Activated CD8-positive, alpha-beta T cell treated with anti-CD3 and anti-CD28 coated beads for 36 hours (primary cell): ENCODE results near the gene NFKBIA. TPM values are rescaled to one million over a fixed set of nuclear protein-coding genes. Genes with fewer than 3 reads are reported as not detected.
"Not testable (repeated sequence)": the region's sequence is repeated elsewhere in the genome, so short reads cannot be mapped to it uniquely, and the experiment has no call there.

Source experiments
- ATAC-seq: fragments of 200-7000 bp; cut with Tn5 transposase; one replicate; pipeline ENCODE4 v1.10.0; 2021; ENCODE audit warnings: mild to moderate bottlenecking, moderate library complexity
- CTCF ChIA-PET: fragments of 350-600 bp; sonication (Branson Sonifier 250); formaldehyde crosslinking; loops from one replicate; lab custom pipeline; 2021; ENCODE audit warnings: antibody characterized with exemption; lab: Charles Lee
- POLR2A ChIA-PET: fragments of 350-600 bp; sonication (Branson Sonifier 250); formaldehyde crosslinking; loops from one replicate; lab custom pipeline; 2021; ENCODE audit warnings: antibody characterized with exemption; lab: Charles Lee
- DNase-seq: peaks from one replicate; pipeline ENCODE4 v3.0.0-alpha.2; 2020
- H3K27ac Mint-ChIP-seq: one replicate; pipeline ENCODE4 v1.8.0; 2021; ENCODE audit warnings: mild to moderate bottlenecking, mixed read lengths
- H3K27me3 Mint-ChIP-seq: one replicate; pipeline ENCODE4 v1.8.0; 2021; ENCODE audit warnings: mixed read lengths
- H3K36me3 Mint-ChIP-seq: one replicate; pipeline ENCODE4 v1.8.0; 2021; ENCODE audit warnings: low read depth, mixed read lengths
- H3K4me1 Mint-ChIP-seq: one replicate; pipeline ENCODE4 v1.8.0; 2021; ENCODE audit warnings: low read depth, mixed read lengths
- H3K4me3 Mint-ChIP-seq: one replicate; pipeline ENCODE4 v1.8.0; 2021; ENCODE audit warnings: mild to moderate bottlenecking, moderate library complexity, mixed read lengths
- H3K9me3 Mint-ChIP-seq: one replicate; pipeline ENCODE4 v1.8.0; 2021; ENCODE audit warnings: mixed read lengths
- intact Hi-C: fragments of 100-400 bp; cut with micrococcal nuclease; formaldehyde crosslinking; loops from one replicate; pipeline ENCODE4 v1.10.0; 2022
- total RNA-seq, 2 experiments: library from RNA; stranded (reverse); gene quantifications; one replicate each; pipeline ENCODE4 v1.2.3, GENCODE V29; 2021
- TF ChIP-seq, protein P1 (sequence below): fragments of 200-600 bp; IDR thresholded peaks from one replicate; pipeline ENCODE4 v1.8.0; 2022; ENCODE audit warnings: antibody characterized with exemption, mild to moderate bottlenecking

Gene NFKBIA
- total RNA-seq, 2 experiments from 2014 or later, result 218 to 227 TPM

DNA sequence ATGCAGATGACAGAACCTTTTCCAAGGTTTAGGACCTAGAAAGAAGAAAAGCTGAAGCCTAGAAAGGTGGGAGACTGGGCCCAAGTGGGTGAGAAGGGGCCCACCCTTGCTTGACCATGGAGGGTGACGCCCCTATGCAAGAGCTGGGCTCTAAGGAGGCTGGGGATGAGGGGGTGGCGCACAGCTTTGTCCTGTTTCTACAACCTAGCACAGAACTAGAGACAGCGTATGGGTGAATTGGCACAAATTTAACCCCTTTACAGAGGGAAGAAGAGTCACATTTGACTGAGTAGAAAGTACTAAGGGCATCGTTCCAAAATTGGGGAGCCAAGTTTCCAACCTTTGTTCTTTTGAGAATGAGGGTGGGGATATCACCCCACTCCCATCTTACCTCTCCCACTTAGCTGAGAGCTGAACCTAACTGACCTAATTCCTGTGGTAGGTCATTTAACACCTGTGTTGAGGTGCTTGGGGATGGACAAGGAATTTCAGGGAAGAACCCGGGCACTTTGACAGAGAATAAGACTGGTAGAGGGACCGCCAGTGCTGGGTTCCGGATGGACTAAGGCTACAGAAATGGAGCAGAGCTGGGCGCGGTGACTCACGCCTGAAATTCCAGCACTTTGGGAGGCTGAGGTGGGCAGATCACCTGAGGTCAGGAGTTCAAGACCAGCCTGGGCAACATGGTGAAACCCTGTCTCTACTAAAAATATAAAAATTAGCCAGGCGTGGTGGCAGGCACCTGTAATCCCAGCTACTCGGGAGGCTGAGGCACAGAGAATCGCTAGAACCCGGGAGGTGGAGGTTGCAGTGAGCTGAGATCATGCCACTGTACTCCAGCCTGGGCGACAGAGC, 5.2 kb downstream of the NFKBIA start:
- ATAC-seq, result no peak
- Mint-ChIP-seq H3K27ac (peak overlapping the region; percentile 9), H3K4me1 (peaks cover 33% of the 10 kb centered on the region), H3K27me3 (no peaks in the 10 kb centered on the region), H3K4me3 (no peak overlapping the region), H3K36me3 (peaks cover 44% of the 10 kb centered on the region), H3K9me3 (no peaks in the 10 kb centered on the region)
- ChIA-PET POLR2A (interaction anchor here (0.6 to 8.4 kb wide), 13 partner anchors 12 to 110 kb away, joined by 3 to 222 read pairs (median 3); partner anchors contain the start of gene PSMA6), CTCF (interaction anchor here (1.0 to 7.1 kb wide), 3 partner anchors 16 to 67 kb away, joined by 3 to 88 read pairs (median 4); no protein-coding TSS in a partner anchor)
- intact Hi-C loops, result no loop called here
- no peak for DNase-seq
- TF ChIP-seq, protein P1, sequence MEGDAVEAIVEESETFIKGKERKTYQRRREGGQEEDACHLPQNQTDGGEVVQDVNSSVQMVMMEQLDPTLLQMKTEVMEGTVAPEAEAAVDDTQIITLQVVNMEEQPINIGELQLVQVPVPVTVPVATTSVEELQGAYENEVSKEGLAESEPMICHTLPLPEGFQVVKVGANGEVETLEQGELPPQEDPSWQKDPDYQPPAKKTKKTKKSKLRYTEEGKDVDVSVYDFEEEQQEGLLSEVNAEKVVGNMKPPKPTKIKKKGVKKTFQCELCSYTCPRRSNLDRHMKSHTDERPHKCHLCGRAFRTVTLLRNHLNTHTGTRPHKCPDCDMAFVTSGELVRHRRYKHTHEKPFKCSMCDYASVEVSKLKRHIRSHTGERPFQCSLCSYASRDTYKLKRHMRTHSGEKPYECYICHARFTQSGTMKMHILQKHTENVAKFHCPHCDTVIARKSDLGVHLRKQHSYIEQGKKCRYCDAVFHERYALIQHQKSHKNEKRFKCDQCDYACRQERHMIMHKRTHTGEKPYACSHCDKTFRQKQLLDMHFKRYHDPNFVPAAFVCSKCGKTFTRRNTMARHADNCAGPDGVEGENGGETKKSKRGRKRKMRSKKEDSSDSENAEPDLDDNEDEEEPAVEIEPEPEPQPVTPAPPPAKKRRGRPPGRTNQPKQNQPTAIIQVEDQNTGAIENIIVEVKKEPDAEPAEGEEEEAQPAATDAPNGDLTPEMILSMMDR, result no peak

DNA sequence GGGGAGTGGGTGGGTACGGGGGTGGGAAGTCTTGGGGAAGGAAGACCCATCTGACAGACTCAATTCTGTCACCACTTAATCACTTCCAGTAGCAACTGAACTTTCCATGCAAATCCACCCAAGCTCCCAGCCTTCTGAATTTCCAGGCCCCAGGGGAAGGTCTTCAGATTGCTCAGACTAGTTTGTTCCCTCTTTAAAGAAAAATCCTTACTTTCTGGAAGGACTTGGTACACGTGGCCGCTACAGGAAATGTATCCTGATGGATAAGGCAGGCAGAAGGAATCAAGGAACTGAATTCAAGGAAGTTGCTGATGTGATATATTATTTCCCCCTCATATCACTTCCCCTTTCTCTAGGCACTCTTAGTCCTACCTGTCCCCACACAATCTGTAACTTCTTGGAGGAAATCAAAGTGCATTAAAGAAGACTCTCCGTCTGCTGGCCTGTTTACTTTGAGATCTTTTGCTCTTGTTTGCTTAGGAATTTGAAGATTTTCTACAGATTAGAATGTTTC, 6.4 kb downstream of the NFKBIA start:
- H3K27me3 Mint-ChIP-seq, result no peaks in the 10 kb centered on the region
- ATAC-seq (no peak), DNase-seq (no peak)
- CTCF ChIA-PET, result interaction anchor here (1.0 to 1.6 kb wide), 3 partner anchors 30 to 106 kb away, joined by 3 to 4 read pairs (median 3); partner anchors contain the start of gene PSMA6
- peak overlapping the region; percentile 43 for H3K27ac Mint-ChIP-seq
- intact Hi-C loops, result no loop called here
- POLR2A ChIA-PET, result interaction anchor here (1.0 to 1.4 kb wide), 4 partner anchors 30 to 106 kb away, joined by 3 to 6 read pairs (median 4); partner anchors contain the start of gene PSMA6
- no peak overlapping the region for H3K4me3 Mint-ChIP-seq
- H3K9me3 Mint-ChIP-seq, result no peaks in the 10 kb centered on the region
- peaks cover 35% of the 10 kb centered on the region for H3K4me1 Mint-ChIP-seq
- TF ChIP-seq, protein P1, result no peak
- H3K36me3 Mint-ChIP-seq, result peaks cover 37% of the 10 kb centered on the region

DNA sequence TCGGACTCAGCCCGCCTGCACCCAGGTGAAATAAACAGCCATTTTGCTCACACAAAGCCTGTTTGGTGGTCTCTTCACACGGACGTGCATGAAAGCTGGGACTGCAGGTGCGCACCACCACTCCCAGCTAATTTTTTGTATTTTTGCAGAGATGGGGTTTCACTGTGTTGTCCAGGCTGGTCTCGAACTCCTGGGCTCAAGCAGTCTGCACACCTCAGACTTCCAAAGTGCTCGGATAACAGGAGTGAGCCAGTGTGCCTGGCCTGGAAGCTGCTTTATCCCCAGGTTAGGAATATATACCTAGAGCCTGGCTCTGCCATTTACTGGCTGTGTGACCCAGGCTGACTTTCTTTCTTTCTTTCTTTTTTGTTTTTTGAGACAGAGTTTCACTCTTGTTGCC, 7.9 kb downstream of the NFKBIA start:
- Mint-ChIP-seq H3K4me1 (peaks cover 35% of the 10 kb centered on the region), H3K36me3 (peaks cover 22% of the 10 kb centered on the region), H3K27ac (peak overlapping the region; percentile 22)
- ChIA-PET CTCF (interaction anchor here (0.6 kb wide), 1 partner anchor 218 kb away, joined by 3 read pairs; no protein-coding TSS in a partner anchor), POLR2A (interaction anchor here (0.6 to 1.4 kb wide), 5 partner anchors 19 to 111 kb away, joined by 3 to 6 read pairs (median 3); no protein-coding TSS in a partner anchor)
- H3K9me3 Mint-ChIP-seq, H3K4me3 Mint-ChIP-seq, H3K27me3 Mint-ChIP-seq, ATAC-seq, intact Hi-C loops, DNase-seq: not testable (repeated sequence)

DNA sequence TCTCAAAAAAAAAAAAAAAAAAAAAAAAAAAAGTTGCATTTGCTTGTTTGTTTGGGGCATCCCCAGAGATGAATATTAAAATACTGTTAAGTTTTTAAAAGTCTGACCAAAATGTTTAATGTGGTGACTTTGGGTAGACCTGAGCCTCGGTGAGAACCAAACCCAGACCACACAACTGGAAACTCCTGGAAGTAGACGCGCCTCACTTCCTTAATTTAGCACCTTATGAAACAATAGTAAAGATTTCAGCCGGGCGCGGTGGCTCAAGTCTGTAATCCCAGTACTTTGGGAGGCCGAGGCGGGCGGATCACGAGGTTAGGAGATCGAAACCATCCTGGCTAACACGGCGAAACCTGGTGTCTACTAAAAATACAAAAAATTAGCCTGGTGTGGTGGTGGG, 9.3 kb downstream of the NFKBIA start:
- DNase-seq, result no peak
- ChIA-PET POLR2A (interaction anchor here (6.4 kb wide), 1 partner anchor 8 kb away, joined by 50 read pairs; the partner anchor contains the start of gene NFKBIA), CTCF (interaction anchor here (1.1 kb wide), 1 partner anchor 63 kb away, joined by 4 read pairs; no protein-coding TSS in a partner anchor)
- peaks cover 27% of the 10 kb centered on the region for H3K4me1 Mint-ChIP-seq
- peaks cover 10% of the 10 kb centered on the region for H3K36me3 Mint-ChIP-seq
- TF ChIP-seq, protein P1, result no peak
- ATAC-seq, result no peak
- H3K27ac Mint-ChIP-seq, result no peak overlapping the region
- intact Hi-C loops, result no loop called here
- no peak overlapping the region for H3K4me3 Mint-ChIP-seq
- H3K9me3 Mint-ChIP-seq, result no peaks in the 10 kb centered on the region
- H3K27me3 Mint-ChIP-seq, result no peaks in the 10 kb centered on the region

DNA sequence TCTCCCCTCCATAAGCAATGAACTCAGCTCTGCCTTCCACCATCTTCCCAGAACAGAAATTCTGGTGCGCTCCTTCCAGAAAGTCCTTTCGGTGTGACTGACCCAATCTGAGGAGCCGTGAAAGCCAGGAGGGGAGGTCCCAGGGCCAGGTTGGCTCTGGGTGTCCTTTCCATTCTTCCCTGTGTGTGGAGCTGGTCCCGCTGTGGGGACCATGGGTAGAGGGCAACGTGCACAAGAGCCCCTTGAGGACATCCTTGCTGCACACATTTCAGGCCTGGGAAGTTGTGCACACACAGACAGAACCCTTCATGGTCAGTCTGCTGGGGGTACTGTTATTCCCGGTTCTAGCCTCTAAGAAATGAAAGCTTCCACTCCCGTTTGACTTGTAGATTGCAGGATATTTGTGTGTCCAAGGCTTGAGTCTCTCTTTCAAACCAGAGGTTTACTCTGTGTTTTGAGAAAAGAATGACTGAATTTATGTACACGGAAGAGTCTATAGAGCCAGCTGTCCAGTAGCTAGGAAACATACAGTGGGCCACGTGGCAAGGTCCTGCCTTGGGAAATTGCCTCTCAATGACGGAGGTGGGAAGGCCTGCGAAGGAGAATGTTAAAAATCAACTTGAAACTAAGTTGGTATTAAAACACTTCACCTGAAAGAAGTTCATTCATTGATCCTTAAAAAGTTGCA, 10.1 kb downstream of the NFKBIA start:
- DNase-seq (no peak), ATAC-seq (no peak)
- Mint-ChIP-seq H3K27me3 (no peaks in the 10 kb centered on the region), H3K36me3 (peaks cover 5% of the 10 kb centered on the region), H3K4me3 (no peak overlapping the region), H3K4me1 (peaks cover 24% of the 10 kb centered on the region), H3K27ac (no peak overlapping the region), H3K9me3 (no peaks in the 10 kb centered on the region)
- ChIA-PET CTCF (interaction anchor here (1.0 to 1.9 kb wide), 4 partner anchors 11 to 94 kb away, joined by 3 to 4 read pairs (median 4); no protein-coding TSS in a partner anchor), POLR2A (interaction anchor here (0.7 to 6.4 kb wide), 2 partner anchors 9 to 27 kb away, joined by 3 to 50 read pairs; partner anchors contain the start of gene NFKBIA)
- TF ChIP-seq, protein P1, result no peak
- intact Hi-C loops, result no loop called here
